Measurements from ENCODE around the gene PHYHD1.
A peak's percentile ranks its signal among the peaks of the same experiment; 100 is the strongest.

Gene PHYHD1

GRCh38 chr9:128898845-128899565 is 21.8 kb upstream of the PHYHD1 start:
- in situ Hi-C loops (cut with HindIII; ENCODE audit: low pct_ligation_motif_present, low pct_unique_long_range_greater_than_20kb, low sequenced_read_pairs) = no loop called here
- DNase-seq = no peak

- in situ Hi-C loops (cut with HindIII; ENCODE audit: low pct_ligation_motif_present, low pct_unique_long_range_greater_than_20kb, low sequenced_read_pairs) = no loop called here
These were observed 21.0 kb upstream of the PHYHD1 start for GRCh38 chr9:128899566-128900322.

GRCh38 chr9:128901379-128901778 is 19.4 kb upstream of the PHYHD1 start:
- no peak for DNase-seq
- in situ Hi-C loops (cut with HindIII; ENCODE audit: low pct_ligation_motif_present, low pct_unique_long_range_greater_than_20kb, low sequenced_read_pairs) = no loop called here

More at GRCh38 chr9:128899566-128900322, 21.0 kb upstream of the PHYHD1 start:
- no peak for DNase-seq

GRCh38 chr9:128901822-128902221 is 19.0 kb upstream of the PHYHD1 start:
- in situ Hi-C loops (cut with HindIII; ENCODE audit: low pct_ligation_motif_present, low pct_unique_long_range_greater_than_20kb, low sequenced_read_pairs) = no loop called here
- no peak for DNase-seq

GRCh38 chr9:128902351-128903078 is 18.3 kb upstream of the PHYHD1 start:
- in situ Hi-C loops (cut with HindIII; ENCODE audit: low pct_ligation_motif_present, low pct_unique_long_range_greater_than_20kb, low sequenced_read_pairs) = no loop called here
- no peak for DNase-seq

GRCh38 chr9:128903079-128903461 is 17.7 kb upstream of the PHYHD1 start:
- in situ Hi-C loops (cut with HindIII; ENCODE audit: low pct_ligation_motif_present, low pct_unique_long_range_greater_than_20kb, low sequenced_read_pairs) = no loop called here
- no peak for DNase-seq

GRCh38 chr9:128903871-128904620 is 16.7 kb upstream of the PHYHD1 start:
- DNase-seq = no peak
- in situ Hi-C loops (cut with HindIII; ENCODE audit: low pct_ligation_motif_present, low pct_unique_long_range_greater_than_20kb, low sequenced_read_pairs) = no loop called here

GRCh38 chr9:128905964-128906363 is 14.8 kb upstream of the PHYHD1 start:
- no peak for DNase-seq
- in situ Hi-C loops (cut with HindIII; ENCODE audit: low pct_ligation_motif_present, low pct_unique_long_range_greater_than_20kb, low sequenced_read_pairs) = no loop called here

GRCh38 chr9:128906741-128907140 is 14.0 kb upstream of the PHYHD1 start:
- no peak for DNase-seq
- in situ Hi-C loops (cut with HindIII; ENCODE audit: low pct_ligation_motif_present, low pct_unique_long_range_greater_than_20kb, low sequenced_read_pairs) = no loop called here

GRCh38 chr9:128908372-128908771 is 12.4 kb upstream of the PHYHD1 start:
- in situ Hi-C loops (cut with HindIII; ENCODE audit: low pct_ligation_motif_present, low pct_unique_long_range_greater_than_20kb, low sequenced_read_pairs) = no loop called here
- no peak for DNase-seq

GRCh38 chr9:128909859-128910258 is 10.9 kb upstream of the PHYHD1 start:
- no peak for DNase-seq
- in situ Hi-C loops (cut with HindIII; ENCODE audit: low pct_ligation_motif_present, low pct_unique_long_range_greater_than_20kb, low sequenced_read_pairs) = no loop called here

GRCh38 chr9:128910906-128911305 is 9.9 kb upstream of the PHYHD1 start:
- in situ Hi-C loops (cut with HindIII; ENCODE audit: low pct_ligation_motif_present, low pct_unique_long_range_greater_than_20kb, low sequenced_read_pairs) = no loop called here
- no peak for DNase-seq

- no peak for DNase-seq
- in situ Hi-C loops (cut with HindIII; ENCODE audit: low pct_ligation_motif_present, low pct_unique_long_range_greater_than_20kb, low sequenced_read_pairs) = no loop called here
These were observed 9.2 kb upstream of the PHYHD1 start for GRCh38 chr9:128911529-128912035.

GRCh38 chr9:128912270-128912853 is 8.4 kb upstream of the PHYHD1 start:
- DNase-seq = peak; percentile 62
- in situ Hi-C loops (cut with HindIII; ENCODE audit: low pct_ligation_motif_present, low pct_unique_long_range_greater_than_20kb, low sequenced_read_pairs) = no loop called here

- in situ Hi-C loops (cut with HindIII; ENCODE audit: low pct_ligation_motif_present, low pct_unique_long_range_greater_than_20kb, low sequenced_read_pairs) = no loop called here
- no peak for DNase-seq
These were observed 7.5 kb upstream of the PHYHD1 start for GRCh38 chr9:128913048-128913900.

GRCh38 chr9:128913995-128914772 is 6.6 kb upstream of the PHYHD1 start:
- DNase-seq = no peak
- in situ Hi-C loops (cut with HindIII; ENCODE audit: low pct_ligation_motif_present, low pct_unique_long_range_greater_than_20kb, low sequenced_read_pairs) = no loop called here

- in situ Hi-C loops (cut with HindIII; ENCODE audit: low pct_ligation_motif_present, low pct_unique_long_range_greater_than_20kb, low sequenced_read_pairs) = no loop called here
- DNase-seq = no peak
These were observed 4.6 kb upstream of the PHYHD1 start for GRCh38 chr9:128916204-128916603.
